Superior temporal gyrus (tissue), 1 donor: ENCODE results near the gene PYY.
"Not testable (repeated sequence)": the region's sequence is repeated elsewhere in the genome, so short reads cannot be mapped to it uniquely, and the experiment has no call there.

ENCODE experiments used
- DNase-seq: peaks from one replicate; pipeline ENCODE4 v3.0.0-alpha.2; 2016; ENCODE audit errors: extremely low spot score

The PYY gene

GRCh38 chr17:43978078-43978477 lies 24.3 kb upstream of the PYY start:
- no peak for DNase-seq

GRCh38 chr17:43976963-43977837 lies 23.5 kb upstream of the PYY start:
- DNase-seq: no peak

GRCh38 chr17:43975898-43976297 lies 22.2 kb upstream of the PYY start:
- no peak for DNase-seq

GRCh38 chr17:43974382-43975266 lies 20.9 kb upstream of the PYY start:
- DNase-seq: no peak

GRCh38 chr17:43972444-43973212 lies 18.9 kb upstream of the PYY start:
- not testable (repeated sequence) for DNase-seq

GRCh38 chr17:43971436-43971835 lies 17.7 kb upstream of the PYY start:
- DNase-seq: not testable (repeated sequence)

GRCh38 chr17:43970366-43970765 lies 16.6 kb upstream of the PYY start:
- DNase-seq: no peak

GRCh38 chr17:43967251-43967875 lies 13.6 kb upstream of the PYY start:
- no peak for DNase-seq

GRCh38 chr17:43966276-43966675 lies 12.5 kb upstream of the PYY start:
- DNase-seq: no peak

GRCh38 chr17:43962479-43962878 lies 8.7 kb upstream of the PYY start:
- DNase-seq: no peak

- no peak for DNase-seq
Observed at GRCh38 chr17:43961954-43962353, 8.2 kb upstream of the PYY start.

- not testable (repeated sequence) for DNase-seq
Observed at GRCh38 chr17:43961292-43961691, 7.6 kb upstream of the PYY start.

- DNase-seq: no peak
Observed at GRCh38 chr17:43958748-43959352, 5.1 kb upstream of the PYY start.

- no peak for DNase-seq
Observed at GRCh38 chr17:43956222-43956621, 2.5 kb upstream of the PYY start.

- DNase-seq: no peak
Observed at GRCh38 chr17:43952724-43953666, 745 bp downstream of the PYY start.

GRCh38 chr17:43952351-43952723 lies 1.4 kb downstream of the PYY start:
- no peak for DNase-seq

- no peak for DNase-seq
Observed at GRCh38 chr17:43951750-43952149, 2.0 kb downstream of the PYY start.

GRCh38 chr17:43950554-43950953 lies 3.2 kb downstream of the PYY start:
- no peak for DNase-seq

GRCh38 chr17:43949781-43950180 lies 4.0 kb downstream of the PYY start:
- DNase-seq: no peak

- no peak for DNase-seq
Observed at GRCh38 chr17:43946781-43947180, 7.0 kb downstream of the PYY start.
